Lower leg skin (tissue), 3 donors: ENCODE results near the gene AKR1C2.
"Not testable (repeated sequence)": the region's sequence is repeated elsewhere in the genome, so short reads cannot be mapped to it uniquely, and the experiment has no call there.

Source experiments
- CTCF ChIP-seq, 3 donors: fragments of 450-650 bp; IDR thresholded peaks; one replicate each; pipeline ENCODE4 v1.5.1; 2016; ENCODE audit warnings: antibody characterized with exemption in 3 of 3, mild to moderate bottlenecking in 3 of 3, moderate library complexity in 2 of 3
- POLR2A ChIP-seq, 2 donors: fragments of 450-650 bp; IDR thresholded peaks; one replicate each; pipeline ENCODE4 v1.6.1; 2016 to 2017; ENCODE audit warnings: antibody characterized with exemption in 2 of 2, mild to moderate bottlenecking in 1 of 2, moderate library complexity in 1 of 2

GRCh38 chr10:4967189-4967588 lies 36.5 kb downstream of the AKR1C2 start:
- not testable (repeated sequence) for TF ChIP-seq CTCF, POLR2A (IDR thresholded peaks at IDR 0.05)
